Trophoblast cell (in vitro differentiated cells and primary cell): ENCODE results near the gene NDST1.
"Not testable (repeated sequence)": the region's sequence is repeated elsewhere in the genome, so short reads cannot be mapped to it uniquely, and the experiment has no call there.

ENCODE experiments used
- DNase-seq, 2 donors: peaks; one replicate each; pipeline ENCODE4 v3.0.0-alpha.2; 2016
- H2AFZ ChIP-seq: 2 replicates; pipeline ENCODE4 v1.6.1; 2013; ENCODE audit warnings: low read length, moderate library complexity, mild to moderate bottlenecking; ENCODE audit not compliant: insufficient read depth, poor library complexity
- H2AK5ac ChIP-seq: 2 replicates; pipeline ENCODE4 v1.6.1; 2013; ENCODE audit warnings: mild to moderate bottlenecking, low read length
- H2BK120ac ChIP-seq: 2 replicates; pipeline ENCODE4 v1.6.1; 2013; ENCODE audit warnings: low read length, mild to moderate bottlenecking, moderate library complexity; ENCODE audit not compliant: insufficient read depth, poor library complexity
- H2BK12ac ChIP-seq: 2 replicates; pipeline ENCODE4 v1.6.1; 2013; ENCODE audit warnings: mild to moderate bottlenecking, low read length, moderate library complexity
- H2BK5ac ChIP-seq: 2 replicates; pipeline ENCODE4 v1.6.1; 2013; ENCODE audit warnings: low read length, low read depth, moderate library complexity, mild to moderate bottlenecking; ENCODE audit not compliant: poor library complexity
- H3K14ac ChIP-seq: 2 replicates; pipeline ENCODE4 v1.6.1; 2013; ENCODE audit warnings: mild to moderate bottlenecking, low read length
- H3K18ac ChIP-seq: 2 replicates; pipeline ENCODE4 v1.6.1; 2013; ENCODE audit warnings: mild to moderate bottlenecking, low read length
- H3K23ac ChIP-seq: 2 replicates; pipeline ENCODE4 v1.6.1; 2013; ENCODE audit warnings: low read length
- H3K27ac ChIP-seq: 2 replicates; pipeline ENCODE4 v1.5.1; 2013; ENCODE audit warnings: low read depth, mild to moderate bottlenecking, inconsistent platforms, low read length, moderate library complexity
- H3K27me3 ChIP-seq: 2 replicates; pipeline ENCODE4 v1.6.1; 2013; ENCODE audit warnings: inconsistent platforms, mild to moderate bottlenecking, low read length, moderate library complexity; ENCODE audit not compliant: insufficient read depth
- H3K36me3 ChIP-seq, 2 experiments: 1 replicate in 1 of 2; 2 replicates in 1 of 2; pipeline ENCODE4 v1.6.1; 2013; ENCODE audit warnings: low read length in 2 of 2, mild to moderate bottlenecking in 2 of 2, moderate library complexity in 1 of 2; ENCODE audit not compliant: insufficient read depth in 2 of 2, control insufficient read depth in 1 of 2
- H3K4ac ChIP-seq: 2 replicates; pipeline ENCODE4 v1.6.1; 2013; ENCODE audit warnings: low read depth, mild to moderate bottlenecking, low read length, moderate library complexity
- H3K4me1 ChIP-seq, 2 experiments: 1 replicate in 1 of 2; 2 replicates in 1 of 2; pipeline ENCODE4 v1.6.1; 2013; ENCODE audit warnings: low read length in 2 of 2, mild to moderate bottlenecking in 2 of 2, moderate library complexity in 1 of 2; ENCODE audit not compliant: insufficient read depth in 2 of 2, control insufficient read depth in 1 of 2
- H3K4me2 ChIP-seq: 2 replicates; pipeline ENCODE4 v1.6.1; 2013; ENCODE audit warnings: inconsistent platforms, mild to moderate bottlenecking, low read length, moderate library complexity
- H3K4me3 ChIP-seq: 2 replicates; pipeline ENCODE4 v1.5.1; 2013; ENCODE audit warnings: mild to moderate bottlenecking, low read depth, low read length, inconsistent platforms
- H3K79me1 ChIP-seq: one replicate; pipeline ENCODE4 v1.6.1; 2013; ENCODE audit warnings: low read length
- H3K79me2 ChIP-seq: 2 replicates; pipeline ENCODE4 v1.6.1; 2013; ENCODE audit warnings: low read length, mild to moderate bottlenecking; ENCODE audit not compliant: control insufficient read depth, insufficient read depth, poor library complexity
- H3K9ac ChIP-seq: 2 replicates; pipeline ENCODE4 v1.6.1; 2013; ENCODE audit warnings: mild to moderate bottlenecking, low read length
- H3K9me3 ChIP-seq: 2 replicates; pipeline ENCODE4 v1.6.1; 2013; ENCODE audit warnings: low read depth, mild to moderate bottlenecking, control low read depth, inconsistent platforms, low read length; ENCODE audit not compliant: insufficient read depth
- H4K12ac ChIP-seq: 2 replicates; pipeline ENCODE4 v1.6.1; 2013; ENCODE audit warnings: low read depth, mild to moderate bottlenecking, low read length, moderate library complexity
- H4K8ac ChIP-seq: 2 replicates; pipeline ENCODE4 v1.6.1; 2013; ENCODE audit warnings: low read depth, mild to moderate bottlenecking, low read length, moderate library complexity
- H4K91ac ChIP-seq: one replicate; pipeline ENCODE4 v1.6.1; 2013; ENCODE audit warnings: low read depth, mild to moderate bottlenecking, low read length, moderate library complexity
- WGBS: extraction: QIAGEN DNeasy Blood & Tissue Kit; methylation state at CpG from one replicate; pipeline ENCODE4 v1.1.7; 2013; ENCODE audit warnings: missing lambda C conversion rate; ENCODE audit not compliant: insufficient read length, insufficient coverage; ENCODE audit errors: extremely low coverage; 5-methylcytosine and 5-hydroxymethylcytosine counted together

The NDST1 gene

GRCh38 chr5:150515446-150515845 is 7.5 kb downstream of the NDST1 start:
- H3K4ac ChIP-seq = peak overlapping the region; percentile 53
- no peak overlapping the region for H2BK12ac ChIP-seq
- no peak overlapping the region for H4K8ac ChIP-seq
- no peaks in the 10 kb centered on the region for H3K9me3 ChIP-seq
- no peaks in the 10 kb centered on the region for H3K27me3 ChIP-seq
- no peak overlapping the region for H2BK5ac ChIP-seq
- H3K36me3 ChIP-seq = peaks cover 16 to 27% of the 10 kb centered on the region in 2 experiments
- H3K27ac ChIP-seq = no peak overlapping the region
- no peak overlapping the region for H2AFZ ChIP-seq
- no peak overlapping the region for H2BK120ac ChIP-seq
- H4K12ac ChIP-seq = no peak overlapping the region
- no peak for DNase-seq
- H3K4me1 ChIP-seq = peaks cover 14 to 24% of the 10 kb centered on the region in 2 experiments
- H2AK5ac ChIP-seq = no peak overlapping the region
- peaks cover 34% of the 10 kb centered on the region for H3K79me2 ChIP-seq
- H3K23ac ChIP-seq = no peak overlapping the region
- no peak overlapping the region for H3K4me2 ChIP-seq
- no peaks in the 10 kb centered on the region for H3K79me1 ChIP-seq
- H3K18ac ChIP-seq = no peak overlapping the region
- H3K4me3 ChIP-seq = no peak overlapping the region
- WGBS = no CpG with 5 or more reads among the region's 6 CpGs
- H3K9ac ChIP-seq = no peak overlapping the region
- H4K91ac ChIP-seq = no peak overlapping the region
- H3K14ac ChIP-seq = no peak overlapping the region

- Histone ChIP-seq H4K8ac (no peak overlapping the region), H3K4ac (peak overlapping the region; percentile 42), H4K12ac (no peak overlapping the region), H3K18ac (no peak overlapping the region), H2BK120ac (no peak overlapping the region), H3K4me3 (no peak overlapping the region), H3K27me3 (no peaks in the 10 kb centered on the region), H3K4me1 (peaks cover 15 to 24% of the 10 kb centered on the region in 2 experiments), H2BK5ac (no peak overlapping the region), H3K23ac (no peak overlapping the region), H2AFZ (no peak overlapping the region), H3K9ac (no peak overlapping the region), H2AK5ac (no peak overlapping the region), H3K79me2 (peaks cover 34% of the 10 kb centered on the region), H2BK12ac (no peak overlapping the region), H3K14ac (no peak overlapping the region), H3K4me2 (no peak overlapping the region), H3K9me3 (no peaks in the 10 kb centered on the region), H4K91ac (no peak overlapping the region), H3K36me3 (peaks cover 21 to 33% of the 10 kb centered on the region in 2 experiments), H3K79me1 (no peaks in the 10 kb centered on the region), H3K27ac (no peak overlapping the region)
- no peak for DNase-seq
- no CpG with 5 or more reads among the region's 5 CpGs for WGBS
Measured at GRCh38 chr5:150516011-150516410, 8.1 kb downstream of the NDST1 start.

- no peak overlapping the region for H2BK12ac ChIP-seq
- no peak overlapping the region for H3K4me3 ChIP-seq
- no peaks in the 10 kb centered on the region for H3K27me3 ChIP-seq
- peak in 1 of 2 donors; percentile 62 for DNase-seq
- H3K79me1 ChIP-seq = no peaks in the 10 kb centered on the region
- no peak overlapping the region for H2BK120ac ChIP-seq
- peak overlapping the region; percentile 3 for H3K18ac ChIP-seq
- no peak overlapping the region for H3K27ac ChIP-seq
- H3K4me1 ChIP-seq = peaks cover 8 to 23% of the 10 kb centered on the region in 2 experiments
- peaks cover 20% of the 10 kb centered on the region for H3K79me2 ChIP-seq
- no peak overlapping the region for H3K4me2 ChIP-seq
- no peak overlapping the region for H4K91ac ChIP-seq
- H3K23ac ChIP-seq = no peak overlapping the region
- no CpG with 5 or more reads among the region's 13 CpGs for WGBS
- H2BK5ac ChIP-seq = no peak overlapping the region
- H3K4ac ChIP-seq = peak overlapping the region; percentile 87
- no peak overlapping the region for H2AFZ ChIP-seq
- H3K9me3 ChIP-seq = no peaks in the 10 kb centered on the region
- H2AK5ac ChIP-seq = no peak overlapping the region
- H3K36me3 ChIP-seq = peaks cover 34 to 48% of the 10 kb centered on the region in 2 experiments
- H4K8ac ChIP-seq = no peak overlapping the region
- no peak overlapping the region for H3K14ac ChIP-seq
- no peak overlapping the region for H3K9ac ChIP-seq
- H4K12ac ChIP-seq = no peak overlapping the region
Measured at GRCh38 chr5:150517272-150518152, 9.6 kb downstream of the NDST1 start.

GRCh38 chr5:150518712-150519559 is 11.0 kb downstream of the NDST1 start:
- no CpG with 5 or more reads among the region's 14 CpGs for WGBS
- H2AK5ac ChIP-seq = not testable (repeated sequence)

More at GRCh38 chr5:150518712-150519559, 11.0 kb downstream of the NDST1 start:
- H3K4me2 ChIP-seq, H2BK12ac ChIP-seq, H3K9ac ChIP-seq, H3K18ac ChIP-seq, DNase-seq, H2BK120ac ChIP-seq, H3K27ac ChIP-seq, H3K9me3 ChIP-seq, H3K4me3 ChIP-seq, H3K23ac ChIP-seq, H3K79me1 ChIP-seq, H4K91ac ChIP-seq, H4K12ac ChIP-seq, H3K14ac ChIP-seq, H2AFZ ChIP-seq, H2BK5ac ChIP-seq, H4K8ac ChIP-seq, H3K27me3 ChIP-seq: not testable (repeated sequence)
- Histone ChIP-seq H3K4ac (peak overlapping the region; percentile 88), H3K4me1 (peaks cover 15 to 30% of the 10 kb centered on the region in 2 experiments), H3K79me2 (peaks cover 16% of the 10 kb centered on the region), H3K36me3 (peaks cover 43 to 55% of the 10 kb centered on the region in 2 experiments)
